Heart left ventricle (tissue), 13 donors: Measurements from ENCODE around the gene ECEL1.

Experiments used
- CTCF ChIP-seq, 12 donors: fragments of 200-600 bp; sonication (generic) in 4 of 12; IDR thresholded peaks; one replicate each; pipeline versions ENCODE4 v1.5.0 to v1.8.0; 2018 to 2022; ENCODE audit warnings: antibody characterized with exemption in 12 of 12, mild to moderate bottlenecking in 5 of 12
- POLR2A ChIP-seq, 2 donors: fragments of 450-650 bp; IDR thresholded peaks; one replicate each; pipeline ENCODE4 v1.6.1; 2017; ENCODE audit warnings: antibody characterized with exemption in 2 of 2, mild to moderate bottlenecking in 2 of 2, moderate library complexity in 2 of 2
- donor health status: ischemic (EF 13 %, LVEDD 7.1; RV severe dilation, severe dysfunction).
- donor health status: DM: no; HTN: yes; CAD: no.
- donor health status: DM: no; HTN: no; CAD: no.
- donor health status: ischemic (EF 25% LVEDD 6.9; RV normal size, moderate dysfunction).
- donor health status: ischemic (EF 25% LVEDD 5.7; RV mildly dilated, moderate dysfunction).
- donor health status: ischemic (EF 35%, LVEDD 5.7; RV mildly dilated, moderate dysfunction).
- donor health status: nonischemic (EF 11% LVEDD 7.7; RV severe dilation, severe dysfunction).
- donor health status: DM: yes; HTN: yes; CAD: no.
- donor health status: PGD.
- donor health status: ischemic (EF 29% LVEDD 5.4; RV normal size, mild dysfunction).
- donor health status: nonischemic (EF 23%, LVEDD 6.1; RV moderate dilation, normal function).

- no peak for TF ChIP-seq POLR2A (IDR thresholded peaks at IDR 0.05)
- TF ChIP-seq CTCF (IDR thresholded peaks at IDR 0.05) = peak; percentile 79 to 96 (median 90)
Observed at GRCh38 chr2:232521959-232522622, 34.5 kb upstream of the ECEL1 start.
